C4-2B (cell line): ENCODE results near the gene ROR2.

ENCODE experiments used
- CTCF ChIP-seq: fragments of 450-650 bp; conservative IDR thresholded peaks from 2 replicates; pipeline ENCODE4 v1.5.1; 2017; ENCODE audit warnings: mild to moderate bottlenecking
- ZFX ChIP-seq: fragments of 450-650 bp; IDR thresholded peaks from 2 replicates; pipeline ENCODE4 v1.6.1; 2017

DNA sequence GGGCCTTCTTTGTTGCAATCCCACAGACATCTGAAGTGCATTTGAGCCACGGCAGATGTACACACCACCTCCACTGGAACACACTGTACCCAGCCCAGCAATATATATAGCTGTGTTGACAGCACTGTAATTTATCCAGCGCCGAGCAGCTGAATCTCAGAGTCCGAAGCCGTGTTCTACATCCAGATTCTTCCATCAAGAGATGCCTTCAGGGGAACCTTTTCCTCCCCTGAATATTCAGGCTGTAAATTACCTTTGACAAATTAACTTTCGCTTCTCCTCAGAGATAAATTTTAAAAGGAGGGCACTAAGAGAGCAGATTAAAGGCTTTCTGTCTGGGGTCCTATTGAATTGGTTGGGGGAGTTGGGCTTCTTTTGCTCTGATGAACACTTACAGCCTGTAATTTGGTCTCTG is 76.4 kb downstream of the ROR2 start:
- TF ChIP-seq CTCF (no peak), ZFX (no peak)
